ENCODE data around the gene CDC42EP4.
A peak's percentile ranks its signal among the peaks of the same experiment; 100 is the strongest.

CDC42EP4 gene, protein sequence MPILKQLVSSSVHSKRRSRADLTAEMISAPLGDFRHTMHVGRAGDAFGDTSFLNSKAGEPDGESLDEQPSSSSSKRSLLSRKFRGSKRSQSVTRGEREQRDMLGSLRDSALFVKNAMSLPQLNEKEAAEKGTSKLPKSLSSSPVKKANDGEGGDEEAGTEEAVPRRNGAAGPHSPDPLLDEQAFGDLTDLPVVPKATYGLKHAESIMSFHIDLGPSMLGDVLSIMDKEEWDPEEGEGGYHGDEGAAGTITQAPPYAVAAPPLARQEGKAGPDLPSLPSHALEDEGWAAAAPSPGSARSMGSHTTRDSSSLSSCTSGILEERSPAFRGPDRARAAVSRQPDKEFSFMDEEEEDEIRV

DNA sequence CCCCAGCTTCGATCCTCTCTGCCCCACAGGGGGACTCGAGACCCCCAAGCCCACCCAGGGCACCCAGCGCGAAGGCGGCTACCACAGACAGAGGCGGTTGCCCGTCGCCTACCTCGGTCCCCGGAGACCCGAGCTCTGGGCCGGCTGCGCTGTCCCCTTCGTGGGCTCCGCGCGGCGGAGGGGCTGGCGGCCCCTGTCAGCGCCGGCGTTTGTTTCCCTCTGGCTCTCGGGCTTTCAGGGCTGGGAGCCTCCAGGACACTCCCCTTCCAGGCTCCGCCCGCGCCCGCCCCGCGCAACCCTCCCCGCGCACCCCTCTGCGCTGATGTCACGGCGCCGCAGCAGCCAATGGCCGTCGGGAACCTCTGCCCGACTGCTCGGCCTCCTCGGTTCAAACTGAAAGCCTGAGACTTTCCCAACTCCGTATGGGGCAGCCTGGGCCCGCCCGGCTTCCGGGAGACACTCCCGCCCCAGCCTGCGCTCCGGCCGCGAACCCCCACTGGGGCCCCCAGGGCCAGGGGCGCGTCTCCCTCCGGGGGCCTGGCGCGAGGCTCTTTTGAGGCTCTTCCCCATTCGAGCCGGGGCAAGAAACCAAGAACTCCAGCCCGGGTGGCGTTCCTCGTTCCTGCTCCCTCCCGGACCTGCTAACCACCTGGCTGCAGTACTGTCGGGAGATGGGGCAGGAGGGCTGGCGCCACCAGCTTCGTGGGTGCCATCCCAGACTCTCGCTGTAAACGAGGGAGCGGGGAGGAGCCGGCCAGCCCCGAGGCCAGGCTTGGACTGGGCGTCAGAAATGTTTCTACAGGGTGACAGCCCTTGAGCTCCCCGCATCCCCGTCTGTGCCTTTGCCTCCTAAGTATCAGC, at the start of gene CDC42EP4:
TSS of gene CDC42EP4 (minus strand) at position 221 of the 861 bp plus-strand sequence. CDS start 25,501 bp downstream, outside the sequence.
- peak; percentile 98 for DNase-seq

DNA sequence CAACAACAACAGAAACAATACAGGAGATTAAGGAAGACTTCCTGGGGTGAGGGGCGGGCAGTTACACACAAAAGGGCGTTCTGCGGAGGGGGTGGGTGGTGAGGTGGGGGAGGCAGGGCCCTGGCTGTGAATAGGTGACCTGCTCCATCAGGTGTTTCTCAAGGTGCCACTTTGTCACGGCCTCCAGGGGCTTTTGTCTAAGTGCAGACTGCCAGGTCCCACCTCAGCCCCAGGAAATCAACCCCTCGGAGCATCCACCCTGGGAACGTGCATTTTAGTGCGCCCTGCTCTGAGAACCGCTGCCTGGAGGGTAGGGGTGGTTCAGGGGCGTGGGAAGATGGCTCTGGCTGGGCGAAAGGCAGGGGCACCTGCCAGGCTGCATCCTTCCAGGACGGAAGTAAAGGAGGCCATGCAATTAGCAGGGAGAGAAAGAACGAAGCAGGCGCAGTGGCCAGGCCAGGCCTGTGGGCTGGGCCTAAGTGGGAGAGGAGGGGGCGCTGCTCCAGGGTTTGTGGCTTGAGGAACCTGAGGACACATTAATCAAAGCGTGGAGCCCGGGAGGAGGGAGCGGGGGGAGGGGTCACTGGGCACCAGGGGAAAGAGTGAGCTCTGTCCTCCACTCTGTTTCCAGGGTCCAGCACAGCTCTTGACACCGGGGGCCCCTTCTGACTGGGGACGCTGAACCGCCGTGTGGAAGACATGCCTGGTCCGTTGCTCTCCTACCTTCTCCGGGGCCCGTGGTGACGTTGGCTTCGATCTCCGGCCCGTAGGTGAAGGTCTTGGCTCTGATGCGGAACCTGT, 49.4 kb upstream of the CDC42EP4 start:
- DNase-seq = peak; percentile 90

DNA sequence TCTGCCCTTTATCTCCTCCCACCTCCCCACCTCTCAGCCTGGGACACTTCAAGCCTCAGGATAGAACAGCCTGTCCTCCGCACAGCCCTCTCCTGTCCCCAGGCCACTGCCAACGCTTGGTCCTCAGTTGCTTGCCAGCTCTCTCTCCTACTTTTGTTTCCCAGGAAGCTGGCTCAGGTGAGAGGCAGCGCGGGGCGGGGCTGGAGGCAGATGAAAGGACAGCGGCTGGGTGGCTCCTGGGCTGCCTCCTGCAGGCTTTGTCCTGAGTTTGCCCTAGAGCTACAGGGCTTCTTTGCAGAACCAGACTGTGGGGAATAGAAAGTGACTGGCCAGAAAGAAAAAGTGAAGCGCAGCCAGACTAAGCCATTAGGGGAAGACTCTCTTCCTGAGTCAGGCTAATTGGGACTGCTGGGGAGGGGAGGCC, 48.2 kb upstream of the CDC42EP4 start:
- peak; percentile 98 for DNase-seq

DNA sequence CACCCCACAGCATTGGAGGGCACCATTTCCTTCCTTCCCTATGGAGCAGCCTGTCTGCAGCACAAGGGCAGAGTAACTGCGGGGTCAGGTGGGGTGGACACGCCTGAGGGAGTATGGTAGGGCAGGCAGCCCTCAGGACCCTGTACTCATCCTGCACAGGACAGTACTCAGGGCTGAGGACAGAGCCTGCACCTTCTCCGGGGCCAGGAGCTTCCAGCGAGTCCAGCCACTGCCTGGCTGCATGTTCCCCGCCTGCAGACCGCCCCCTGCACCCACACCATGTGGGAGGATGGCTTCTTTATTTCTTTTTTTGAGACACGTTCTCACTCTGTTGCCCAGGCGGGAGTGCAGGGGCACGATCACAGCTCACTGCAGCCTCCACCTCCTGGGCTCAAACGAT, 47.6 kb upstream of the CDC42EP4 start:
- DNase-seq = peak; percentile 36

DNA sequence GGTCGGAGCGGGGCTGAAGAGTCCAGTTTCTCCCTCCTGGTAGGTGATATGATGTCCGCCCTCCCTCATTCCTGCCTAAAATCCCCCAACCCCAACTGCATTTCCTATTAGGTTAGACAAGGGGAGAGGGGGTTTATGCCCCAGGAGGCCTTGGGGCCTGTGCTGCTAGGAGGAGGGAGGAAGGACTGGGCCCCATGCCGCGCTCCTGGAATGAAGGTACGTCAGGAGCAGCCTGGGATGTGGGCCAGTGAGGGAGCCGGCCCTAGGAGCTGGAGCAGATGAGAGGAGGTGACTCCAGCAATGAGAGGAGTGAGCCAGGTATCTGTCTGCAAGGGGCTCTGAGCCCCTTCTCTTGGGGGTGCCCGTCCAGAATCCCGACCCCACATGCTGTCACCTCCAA, 46.9 kb upstream of the CDC42EP4 start:
- no peak for DNase-seq

DNA sequence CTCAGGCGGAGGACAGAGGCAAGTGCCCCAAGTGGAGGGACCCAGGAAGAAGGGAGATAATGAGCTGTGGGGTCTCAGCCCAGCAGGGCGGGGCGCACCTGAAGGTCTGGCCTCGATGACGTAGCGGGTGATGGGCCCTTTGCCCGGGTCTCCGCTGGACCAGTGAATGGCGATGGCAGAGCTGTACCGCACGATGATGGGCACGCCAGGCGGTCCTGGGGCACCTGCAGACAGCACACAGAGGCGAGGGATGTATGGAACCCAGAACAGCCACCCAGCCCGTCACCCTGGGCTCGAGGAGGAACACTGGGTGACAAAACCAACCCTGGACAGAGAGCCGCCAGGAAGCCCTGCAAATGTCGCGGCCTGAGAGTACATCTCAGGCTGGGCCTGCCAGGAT, 46.2 kb upstream of the CDC42EP4 start:
- no peak for DNase-seq

DNA sequence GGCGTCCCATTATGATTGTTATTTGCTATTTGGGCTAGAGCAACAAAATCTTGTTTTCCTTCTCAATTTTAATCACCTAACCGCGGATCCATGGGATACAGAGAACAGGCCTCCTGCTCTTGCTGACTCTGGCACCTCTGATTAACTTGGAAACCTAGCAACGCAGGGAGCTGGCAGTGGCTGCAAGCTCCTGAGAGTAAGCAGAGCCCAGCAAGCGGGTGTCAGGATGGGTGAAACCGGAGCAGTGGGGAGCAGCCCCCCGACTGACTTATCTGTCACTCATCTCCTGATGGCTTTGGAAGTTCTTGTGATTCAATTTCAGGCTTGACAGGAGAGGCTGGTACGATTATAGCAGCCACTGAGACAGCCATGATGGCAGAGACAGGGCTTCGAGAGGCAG, 45.5 kb upstream of the CDC42EP4 start:
- DNase-seq = no peak

DNA sequence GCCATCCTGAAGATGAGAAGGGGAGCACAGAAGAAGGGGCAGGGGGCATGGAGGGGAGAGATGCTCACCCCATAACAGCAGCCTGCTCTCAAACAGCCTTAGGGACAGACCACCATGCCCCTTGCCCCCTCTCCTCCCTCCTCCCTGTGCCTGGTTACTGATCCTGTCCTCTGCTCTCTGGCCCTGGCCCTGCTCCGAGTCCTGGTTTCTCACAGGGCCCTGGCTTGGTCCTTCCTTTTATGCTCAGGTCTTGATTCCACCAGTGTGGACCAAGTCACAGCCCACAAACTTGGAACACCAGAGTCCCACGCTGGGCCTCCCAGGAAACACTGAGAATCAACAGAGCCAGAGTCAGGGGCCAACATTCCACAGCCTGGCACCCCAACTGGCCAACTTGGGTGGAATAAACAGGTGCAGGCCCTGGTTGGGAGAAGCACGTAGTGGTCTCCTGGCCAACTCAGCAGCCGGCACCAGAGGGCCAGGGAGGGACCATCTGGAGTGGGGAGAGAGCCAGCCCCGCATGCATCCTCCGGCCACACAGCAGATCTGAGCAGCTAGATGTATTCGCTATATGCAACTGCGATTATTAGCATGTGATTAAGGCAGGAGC, 44.9 kb upstream of the CDC42EP4 start:
- DNase-seq = no peak

DNA sequence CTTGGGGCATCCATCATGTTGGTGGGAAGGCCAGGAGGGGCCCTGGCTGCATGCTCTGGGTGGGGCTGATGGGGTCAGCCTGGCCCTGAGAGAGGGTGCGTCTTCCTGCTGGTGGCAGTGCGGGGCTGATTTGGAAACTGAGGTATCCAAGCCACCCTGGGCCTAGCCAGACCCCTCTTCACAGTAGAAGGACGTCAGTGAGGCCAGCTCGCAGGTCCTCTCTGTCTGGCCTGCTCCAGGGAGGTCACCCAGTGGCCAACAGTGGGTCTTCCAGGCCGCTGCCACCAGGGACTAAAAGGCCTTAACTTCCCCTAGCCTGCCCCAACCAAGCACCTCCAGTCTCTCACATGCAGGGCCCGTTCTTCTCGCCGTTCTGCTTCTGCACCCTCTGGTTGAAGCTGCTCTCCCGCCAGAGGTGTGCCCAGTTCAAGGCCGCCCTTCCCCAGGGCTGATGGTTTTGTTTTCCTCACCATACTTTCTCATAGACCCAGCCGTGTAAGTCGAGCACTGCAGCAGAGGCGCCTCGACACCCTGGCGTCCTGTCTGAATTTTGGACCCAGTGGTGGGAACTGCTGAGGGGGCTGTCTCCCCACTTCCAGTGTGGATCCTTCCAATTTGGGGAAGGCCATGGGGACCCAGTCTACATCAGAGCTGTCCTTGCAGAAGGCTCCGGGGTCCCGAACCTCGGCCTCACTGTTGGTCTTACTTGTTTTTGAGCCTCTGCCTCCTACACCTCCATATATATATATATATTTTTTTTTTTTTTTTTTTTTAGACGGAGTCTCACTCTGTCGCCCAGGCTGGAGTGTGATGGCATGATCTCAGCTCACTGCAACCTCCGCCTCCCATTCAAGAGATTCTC, 42.9 kb upstream of the CDC42EP4 start:
- DNase-seq = no peak

DNA sequence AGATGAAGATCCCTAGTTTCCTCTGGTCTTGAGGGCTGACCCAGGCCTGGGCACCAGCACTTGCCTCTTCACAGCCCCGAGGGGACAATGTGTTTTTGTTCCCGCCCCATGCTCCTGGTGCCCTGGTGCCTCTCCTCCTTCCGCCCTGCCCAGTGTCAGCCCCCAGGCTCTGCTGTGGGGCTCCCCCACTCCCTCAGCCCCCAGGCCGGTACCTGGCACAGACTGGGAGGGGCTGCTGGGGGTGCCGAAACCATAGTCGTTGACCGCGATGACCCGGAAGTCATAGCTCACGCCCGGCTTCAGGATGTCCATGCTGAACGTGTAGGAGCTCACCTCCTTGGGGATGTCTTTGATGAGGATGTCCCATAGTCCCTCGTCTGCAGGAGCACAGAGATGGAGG, 40.5 kb upstream of the CDC42EP4 start:
- no peak for DNase-seq

DNA sequence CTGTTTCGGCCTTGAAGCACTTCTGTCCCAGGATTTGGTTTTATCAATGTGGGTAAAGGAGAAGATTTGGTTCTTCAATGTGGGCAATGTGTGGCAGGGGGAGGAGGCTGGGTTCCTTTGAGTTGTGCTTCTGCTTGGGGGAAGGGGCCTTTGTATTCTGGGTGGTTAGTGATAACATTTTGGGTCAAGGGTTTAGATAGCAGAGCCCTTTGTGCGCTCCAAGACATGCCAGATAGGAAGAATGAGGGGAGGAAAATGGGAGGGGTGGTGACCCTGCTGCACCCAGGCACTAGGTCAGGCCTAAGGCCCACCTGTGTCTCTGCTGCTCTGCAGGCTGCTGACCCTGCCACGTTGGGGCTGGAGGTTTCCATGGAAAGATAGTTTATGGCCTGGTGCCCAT, 40.0 kb upstream of the CDC42EP4 start:
- DNase-seq = no peak

DNA sequence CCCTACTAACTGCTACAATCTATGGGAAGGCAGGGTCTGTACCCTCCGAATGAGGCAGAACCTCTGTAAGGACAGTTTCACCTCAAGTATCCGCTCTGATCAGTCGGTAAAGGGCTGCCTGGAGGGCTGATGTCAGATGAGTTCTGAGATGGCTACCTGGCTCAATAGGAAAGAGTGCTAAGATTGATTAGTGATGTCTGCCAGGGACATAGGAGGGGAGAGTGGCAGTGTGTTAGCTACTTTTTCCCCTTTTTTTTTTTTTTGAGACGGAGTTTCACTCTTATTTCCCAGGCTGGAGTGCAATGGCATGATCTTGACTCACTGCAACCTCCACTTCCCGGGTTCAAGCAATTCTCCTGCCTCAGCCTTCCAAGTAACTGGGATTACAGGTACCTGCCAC, 39.1 kb upstream of the CDC42EP4 start:
- no peak for DNase-seq

DNA sequence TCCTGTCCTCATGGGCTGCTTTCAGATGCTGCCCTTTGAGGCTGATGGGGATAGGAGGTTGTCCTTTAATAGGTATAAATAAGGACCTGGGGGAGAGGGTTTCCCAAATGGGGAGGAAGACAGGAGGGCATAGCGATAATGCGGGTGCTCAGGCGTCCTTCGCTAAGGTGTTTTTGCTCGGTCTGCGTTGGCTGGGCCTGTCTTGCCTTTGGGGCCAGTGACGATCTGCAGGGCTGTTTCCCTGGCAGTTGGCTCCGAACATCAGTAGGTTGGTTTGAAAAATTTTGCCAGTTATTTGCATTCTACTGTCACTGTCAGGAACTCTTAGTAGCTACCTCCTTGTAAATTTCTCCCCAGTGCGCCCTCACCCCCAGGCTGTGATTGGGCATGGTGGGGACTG, 37.8 kb upstream of the CDC42EP4 start:
- DNase-seq = no peak

DNA sequence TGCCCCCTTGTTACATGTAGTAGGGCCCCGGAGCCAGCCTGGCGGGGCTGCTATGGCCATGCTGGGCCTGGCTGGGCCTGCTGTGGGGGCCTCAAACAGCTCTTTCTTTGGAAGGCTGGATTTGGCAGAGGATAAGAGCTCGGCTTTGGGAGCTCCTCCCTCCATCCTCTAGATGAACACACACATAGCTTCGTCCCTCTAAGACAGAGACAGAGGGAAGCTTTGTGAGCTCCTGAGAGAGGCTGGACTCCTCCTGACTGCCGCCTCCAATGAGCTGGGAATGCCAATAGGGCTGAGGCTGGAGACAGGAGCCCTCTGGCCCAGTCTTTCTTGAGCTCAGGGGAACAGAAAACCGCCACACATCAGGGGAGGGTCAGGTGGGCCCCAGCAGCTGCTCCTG, 37.3 kb upstream of the CDC42EP4 start:
- no peak for DNase-seq

DNA sequence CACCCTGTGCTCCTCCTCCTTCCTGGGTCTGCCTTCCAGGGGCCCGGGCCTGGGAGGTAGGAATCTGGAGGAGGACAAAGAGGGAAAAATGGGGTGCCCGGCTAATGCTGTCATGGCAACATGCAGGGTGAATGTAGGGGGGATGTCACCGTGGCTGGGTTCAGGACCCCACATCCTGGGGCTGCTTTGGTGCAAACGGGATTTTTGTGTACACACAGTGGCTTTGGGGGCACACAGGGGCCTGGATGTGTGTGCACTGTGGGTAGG, 37.0 kb upstream of the CDC42EP4 start:
- no peak for DNase-seq

DNA sequence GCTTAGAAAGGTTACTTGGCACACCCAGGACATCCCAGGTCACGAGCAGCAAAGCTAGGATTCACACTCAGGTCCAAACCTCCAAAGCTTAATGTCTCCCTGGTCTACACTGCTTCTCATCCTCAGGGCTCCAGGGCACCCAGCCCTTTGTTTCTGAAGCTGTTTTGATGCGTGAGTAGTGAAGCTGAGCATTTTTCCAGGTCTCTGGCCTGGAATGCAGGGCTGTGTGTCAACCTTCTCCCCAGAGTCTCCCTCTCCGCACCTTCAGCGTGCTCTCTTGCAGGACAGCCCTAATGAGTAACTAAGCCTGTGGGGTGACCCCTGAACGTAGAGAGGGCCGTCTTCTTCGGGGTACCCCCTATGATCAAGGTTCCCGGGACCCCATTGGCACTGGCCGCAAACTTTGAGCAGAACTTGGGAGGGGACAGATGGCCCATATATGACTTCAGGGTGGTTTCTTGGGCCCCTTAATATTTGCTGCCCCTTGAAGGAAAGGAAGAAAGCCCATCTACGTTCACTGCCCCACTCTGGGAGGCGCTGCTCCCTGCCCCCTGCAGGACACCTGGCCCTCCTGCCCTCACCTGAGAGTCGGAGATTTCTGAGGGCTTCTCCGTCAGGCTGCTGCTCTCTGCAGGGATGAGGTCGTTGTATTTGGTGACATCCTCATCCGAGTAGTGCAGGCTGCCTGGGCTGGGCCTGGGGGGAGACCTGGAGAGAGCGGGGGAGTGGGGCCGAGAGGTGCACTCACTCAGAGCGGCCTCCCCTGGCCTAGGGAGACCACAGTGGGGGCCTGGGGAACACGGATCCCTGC, 36.4 kb upstream of the CDC42EP4 start:
- no peak for DNase-seq

DNA sequence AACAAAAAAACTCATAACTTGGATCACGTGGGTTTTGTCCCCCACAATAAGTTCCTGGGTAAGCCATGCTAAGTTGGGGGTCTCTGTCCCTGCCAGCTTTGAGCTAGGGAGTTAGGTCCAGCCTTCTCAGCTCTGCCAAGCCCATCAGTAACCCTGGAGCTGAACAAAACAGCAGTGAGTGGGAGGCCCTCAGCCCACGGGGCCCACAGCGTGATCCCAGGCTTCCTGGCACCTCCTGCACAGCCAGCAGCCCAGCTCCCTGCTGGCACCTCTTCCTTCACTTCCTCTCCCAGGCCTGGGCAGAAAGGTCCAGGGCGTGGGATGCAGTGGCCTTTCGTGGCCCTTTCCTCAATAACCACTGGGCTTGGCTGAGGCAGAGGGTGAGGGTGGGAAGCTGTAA, 35.5 kb upstream of the CDC42EP4 start:
- DNase-seq = peak; percentile 64

DNA sequence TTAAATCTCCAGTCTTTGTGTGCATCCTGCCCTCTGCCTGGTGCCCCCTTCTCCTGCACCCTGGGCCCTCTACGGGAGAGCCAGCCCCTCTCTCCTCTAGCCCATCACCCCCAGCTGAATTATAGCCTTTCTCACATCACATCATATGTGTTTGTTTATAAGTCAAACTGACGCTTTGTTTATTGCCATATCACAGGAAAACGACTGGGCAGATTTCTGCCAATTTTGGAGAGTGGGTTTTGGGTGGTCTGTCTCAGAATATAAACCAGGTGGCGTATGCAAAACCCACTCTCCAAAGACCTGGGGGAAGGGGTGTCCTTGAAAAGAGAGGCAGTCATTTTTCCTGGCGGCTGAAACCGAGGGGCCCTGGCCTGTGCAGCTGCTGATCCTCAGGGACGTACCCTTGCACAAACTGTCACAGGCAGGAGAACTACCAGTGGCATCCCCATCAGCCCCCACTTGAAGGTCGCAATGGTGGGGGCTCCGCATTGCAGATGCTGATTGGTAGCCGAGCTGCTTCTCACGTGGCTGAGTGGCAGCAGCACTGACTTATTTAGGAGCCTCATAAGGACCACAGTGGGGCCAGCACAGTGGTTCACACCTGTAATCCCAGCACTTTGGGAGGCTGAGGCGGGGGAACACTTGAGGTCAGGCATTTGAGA, 34.8 kb upstream of the CDC42EP4 start:
- DNase-seq = no peak

DNA sequence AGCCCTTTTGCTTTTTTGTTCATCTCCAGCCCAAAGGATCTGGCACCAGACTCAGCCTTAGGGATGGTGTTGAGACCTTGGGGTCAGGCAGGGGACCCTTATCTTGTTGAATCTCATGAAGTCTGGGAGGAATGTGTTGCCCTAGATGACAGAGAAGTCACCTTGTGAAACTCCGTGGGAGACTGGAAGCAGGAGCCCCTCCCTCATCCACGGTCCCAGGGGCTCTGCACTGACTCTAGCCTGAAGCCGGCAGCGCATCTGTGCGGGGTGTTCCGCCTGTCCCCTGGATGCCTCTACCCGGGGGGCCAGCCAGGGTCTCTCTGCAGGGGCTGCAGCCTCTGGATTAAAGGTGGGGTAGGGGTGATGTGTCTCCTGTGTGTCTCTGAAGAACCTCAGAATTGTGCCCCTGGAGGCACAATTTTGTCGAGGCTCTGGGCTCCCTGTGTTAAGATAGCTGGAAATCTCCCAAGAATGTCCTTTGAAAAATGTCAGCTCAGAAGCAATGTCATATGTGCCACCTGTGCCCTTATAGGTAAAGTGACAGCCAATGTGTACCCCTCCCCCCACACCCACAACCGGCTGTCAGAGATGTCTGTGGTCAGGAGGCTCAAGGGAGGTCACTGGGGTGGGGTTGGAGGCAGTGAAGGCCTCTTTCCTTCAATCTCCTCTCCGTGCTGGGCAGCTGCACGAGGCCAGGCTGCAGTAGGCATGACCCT, 32.1 kb upstream of the CDC42EP4 start:
- DNase-seq = peak; percentile 75

DNA sequence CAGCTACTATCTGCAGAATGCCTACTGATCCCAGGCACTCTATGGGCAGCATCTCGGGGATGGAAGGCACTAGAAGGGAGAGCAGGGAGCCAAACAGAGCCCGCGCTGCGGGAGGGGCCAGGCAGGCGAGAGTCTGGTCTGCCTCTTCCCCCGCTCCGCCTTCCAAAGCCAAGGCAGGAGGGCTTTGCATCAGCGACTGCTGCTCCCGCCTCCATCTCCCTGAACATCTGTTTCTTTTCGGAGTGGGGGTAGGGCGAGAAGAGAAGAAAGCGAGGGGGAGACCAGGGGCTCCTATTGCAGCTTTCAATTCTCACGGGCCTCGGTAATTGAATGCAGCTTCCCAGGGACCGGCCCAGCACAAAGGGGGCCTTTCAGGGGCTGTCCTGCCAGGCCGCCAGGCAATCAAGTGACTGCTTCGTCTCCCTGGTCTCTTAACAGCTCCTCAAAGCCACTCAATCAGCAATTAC, 31.4 kb upstream of the CDC42EP4 start:
- DNase-seq = peak; percentile 98
